Smooth muscle cell of the brain vasculature (primary cell): ENCODE results near the gene TBCD.
"Not testable (repeated sequence)": the region's sequence is repeated elsewhere in the genome, so short reads cannot be mapped to it uniquely, and the experiment has no call there.

ENCODE experiments used
- DNase-seq: peaks from one replicate; pipeline ENCODE4 v3.0.0-alpha.2; 2012; ENCODE audit warnings: low read depth, low spot score

The TBCD gene

DNA sequence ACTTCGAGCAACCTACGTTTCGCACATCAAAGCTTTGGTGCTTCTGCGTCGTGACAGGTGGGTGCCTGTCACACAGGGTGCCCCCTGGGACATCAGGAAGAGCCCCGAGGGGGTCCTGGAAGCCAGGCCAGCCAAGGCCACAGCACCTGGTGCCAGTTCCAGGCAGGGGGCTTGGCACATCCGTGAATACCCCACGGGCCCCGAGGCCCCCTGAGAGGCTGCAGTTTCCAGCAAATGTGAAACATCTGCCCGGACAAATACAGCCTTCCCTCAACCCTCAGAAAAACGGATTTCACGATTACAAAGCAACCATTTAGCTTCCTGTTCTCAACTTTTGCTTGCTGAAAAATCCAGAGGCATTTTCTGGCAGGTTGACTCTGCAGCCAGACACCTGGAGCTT lies 218.2 kb downstream of the TBCD start:
- no peak for DNase-seq

DNA sequence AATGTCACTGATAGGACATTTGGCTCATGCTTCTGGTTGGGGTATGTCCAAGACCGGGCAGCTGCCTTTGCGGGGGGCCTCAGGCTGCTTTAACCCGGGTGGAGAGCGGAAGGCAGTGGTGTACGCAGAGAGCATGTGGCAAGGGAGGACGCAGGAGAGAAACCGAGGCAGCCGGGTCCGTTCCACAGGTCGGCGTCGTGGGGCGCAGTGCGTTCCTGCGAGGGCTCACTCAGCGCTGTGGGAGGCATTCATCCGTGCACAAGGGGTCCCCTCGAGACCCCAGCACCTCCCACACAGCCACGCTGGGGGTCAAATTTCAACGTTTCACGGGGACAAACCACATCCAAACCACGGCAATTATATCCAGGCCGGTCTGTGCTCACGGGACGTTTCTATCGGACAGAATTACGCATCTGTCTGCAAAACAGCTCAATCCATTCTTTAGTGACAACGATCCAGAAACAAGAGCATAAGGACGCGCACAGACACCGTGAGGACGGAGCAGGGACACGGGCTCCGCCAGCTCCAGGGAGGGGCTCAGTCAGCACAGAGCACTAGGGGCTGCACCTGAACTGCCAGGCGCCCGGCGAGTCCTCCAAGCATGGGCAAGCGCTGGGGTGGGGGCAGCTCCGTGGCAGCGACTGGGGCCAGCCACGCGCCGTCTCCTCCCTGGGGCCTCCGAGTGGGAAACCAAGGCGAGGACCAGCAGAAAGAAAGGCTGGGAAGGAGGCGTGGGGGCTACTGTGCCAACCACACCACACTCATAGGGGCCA lies 219.1 kb downstream of the TBCD start:
- no peak for DNase-seq

DNA sequence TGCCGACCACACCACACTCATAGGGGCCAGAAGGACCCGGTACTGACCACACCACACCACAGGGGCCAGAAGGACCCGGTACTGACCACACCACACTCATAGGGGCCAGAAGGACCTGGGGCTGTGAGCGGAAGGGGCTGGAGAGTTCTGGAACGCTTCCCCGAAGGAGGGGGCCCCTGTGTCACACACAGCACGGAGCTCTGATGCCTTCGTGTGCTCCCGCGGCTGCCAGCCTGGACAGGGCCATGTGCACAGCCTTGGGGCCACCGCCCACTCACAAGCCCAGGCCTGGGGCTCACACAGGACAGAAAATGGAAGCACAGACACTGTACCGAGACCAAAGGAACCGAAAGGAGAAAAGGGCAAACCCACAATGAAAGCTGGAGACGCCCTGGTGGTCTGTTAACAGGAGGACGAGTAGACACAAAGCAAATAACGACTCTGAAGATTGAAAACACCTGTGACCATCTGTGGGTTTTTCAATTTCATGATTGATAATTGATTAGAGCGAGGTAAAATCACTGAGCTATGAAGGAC lies 221.0 kb downstream of the TBCD start:
- no peak for DNase-seq

DNA sequence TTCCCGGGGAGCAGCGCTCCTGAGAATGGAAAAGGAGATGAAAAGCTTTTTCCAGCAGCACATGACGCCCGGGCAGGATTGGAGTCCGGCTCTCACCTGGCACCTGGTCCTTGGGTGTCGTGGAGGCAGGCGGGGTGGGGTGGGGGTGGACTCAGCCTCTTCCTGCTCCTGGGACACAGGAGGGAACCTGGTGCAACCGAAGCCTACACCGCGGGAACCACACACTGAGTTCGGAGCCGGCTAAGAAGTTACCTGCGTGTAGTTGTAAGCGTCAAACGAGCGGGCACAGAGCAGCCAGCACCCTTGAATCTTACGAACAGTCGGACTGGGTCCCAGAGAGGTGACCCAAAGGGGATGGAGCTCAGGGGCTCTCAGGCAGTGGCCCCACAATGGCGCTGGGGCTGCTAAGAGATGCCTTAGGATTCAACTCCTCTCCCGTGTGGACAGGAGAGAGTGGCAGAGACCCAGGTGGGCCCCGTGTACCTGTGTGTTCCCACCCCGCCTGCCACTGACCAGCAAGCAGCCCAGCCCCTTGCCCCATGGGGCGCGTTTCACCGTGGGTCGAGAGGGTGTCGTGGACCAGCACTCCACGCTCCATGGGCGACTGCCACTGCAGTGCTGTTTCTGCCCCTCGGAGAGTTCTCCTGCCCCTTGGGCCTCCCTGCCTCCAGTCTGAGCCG lies 221.7 kb downstream of the TBCD start:
- no peak for DNase-seq

DNA sequence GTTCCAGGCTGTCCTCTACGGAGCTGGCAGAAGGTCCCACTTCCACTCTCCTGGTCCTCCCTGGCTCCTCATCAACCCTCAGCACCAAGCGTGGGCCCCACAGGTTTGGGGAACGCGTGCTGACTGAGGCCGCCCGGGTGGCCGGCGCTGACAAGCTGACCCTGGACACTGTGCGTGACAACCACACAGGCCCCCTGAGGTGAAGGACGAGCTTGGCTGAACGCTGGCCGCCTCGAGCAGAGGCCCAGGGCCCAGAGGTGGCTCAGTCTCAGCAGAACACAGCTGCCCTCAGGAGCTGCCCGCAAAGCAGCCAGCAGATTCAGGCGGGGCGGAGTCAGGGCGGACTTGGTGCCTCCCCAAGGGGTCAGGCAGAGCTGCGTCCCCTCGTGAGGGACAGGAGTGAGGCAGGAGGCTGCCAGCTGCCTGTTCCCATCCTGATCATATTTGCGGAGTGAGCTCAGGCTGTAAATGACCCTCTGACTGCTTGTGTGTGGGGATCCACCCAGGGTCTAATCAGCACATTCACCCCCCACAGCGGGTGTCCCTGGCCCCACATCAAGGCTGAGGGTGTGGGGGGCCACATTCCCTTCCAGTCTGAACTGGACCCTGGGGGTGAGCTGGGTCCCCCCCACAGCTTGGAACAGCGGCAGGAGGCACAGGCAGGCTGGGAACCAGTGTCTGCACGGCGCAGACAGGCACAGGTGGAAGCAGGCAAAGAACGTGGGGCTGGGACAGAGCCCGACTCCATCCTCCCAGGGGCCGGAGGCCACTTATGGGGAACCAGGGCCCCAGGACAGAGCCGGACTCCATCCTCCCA lies 222.5 kb downstream of the TBCD start:
- DNase-seq, result no peak

DNA sequence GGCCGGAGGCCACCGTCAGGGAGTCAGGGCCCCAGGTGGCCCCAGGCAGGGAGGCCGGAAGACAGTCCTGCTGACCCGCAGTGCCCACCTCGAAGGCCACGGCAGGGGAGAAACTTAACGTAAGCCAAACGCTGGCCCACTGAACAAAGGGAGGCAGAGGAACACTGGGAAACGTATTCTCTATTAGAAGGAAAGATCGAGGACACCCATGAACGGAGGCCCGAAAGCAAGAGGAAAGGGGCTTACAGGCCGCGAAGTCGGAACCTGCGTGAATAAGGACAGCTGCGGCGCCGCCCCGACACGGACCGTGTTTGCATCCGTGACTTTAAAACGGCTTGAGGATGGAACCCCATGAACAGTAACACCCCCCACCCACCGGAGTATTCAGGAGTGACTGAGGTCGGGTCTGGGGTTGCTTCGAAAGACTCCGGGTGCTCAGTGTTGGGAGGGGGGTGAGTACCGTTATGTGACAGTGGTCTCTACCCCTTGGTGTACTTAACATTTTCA lies 225.2 kb downstream of the TBCD start:
- DNase-seq, result no peak

DNA sequence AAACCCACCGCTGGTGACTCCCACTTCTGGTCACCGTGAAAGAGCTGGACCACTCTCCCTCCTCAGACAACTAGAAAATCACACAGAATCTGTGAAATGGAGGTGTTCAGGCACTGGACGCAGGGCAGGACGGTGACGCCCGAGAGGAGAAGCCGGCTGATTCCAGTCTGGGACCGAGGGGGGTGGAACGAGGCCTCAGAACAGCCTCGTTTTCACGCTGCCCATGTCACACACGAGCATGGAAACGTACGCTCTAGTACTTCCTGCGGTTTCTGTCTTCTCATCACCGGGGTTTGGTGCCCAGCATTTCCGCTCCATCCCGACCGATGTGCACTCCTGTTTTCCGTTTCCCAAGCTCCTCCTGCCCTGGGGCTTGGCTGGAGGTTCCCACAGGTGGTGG lies 225.7 kb downstream of the TBCD start:
- no peak for DNase-seq

DNA sequence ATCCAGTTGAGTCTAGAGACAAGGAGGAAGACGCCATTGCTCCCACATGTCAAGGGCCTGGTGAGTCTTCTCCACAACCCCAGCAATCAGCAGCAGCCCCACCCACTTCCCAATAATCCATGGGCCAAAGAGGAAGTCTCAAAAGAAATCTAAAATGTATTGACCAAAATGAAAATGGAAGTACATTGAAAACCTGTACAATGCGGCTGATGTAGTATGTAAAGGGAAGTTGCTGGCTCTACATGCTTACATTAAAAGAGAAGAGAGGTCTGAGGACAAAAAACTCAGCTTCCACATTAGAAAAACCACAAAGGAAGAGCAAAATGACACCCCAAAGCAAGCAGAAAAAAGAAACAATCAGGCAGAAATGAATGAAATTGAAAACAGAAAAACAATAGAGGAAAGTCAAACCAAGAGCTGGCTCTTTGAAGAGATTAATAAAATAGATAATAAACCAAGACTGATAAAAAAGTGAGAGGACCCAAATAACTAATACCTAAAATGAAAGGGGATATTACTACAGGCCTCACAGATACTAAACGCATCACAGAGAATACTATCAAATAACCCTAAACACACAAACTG lies 227.0 kb downstream of the TBCD start:
- no peak for DNase-seq

DNA sequence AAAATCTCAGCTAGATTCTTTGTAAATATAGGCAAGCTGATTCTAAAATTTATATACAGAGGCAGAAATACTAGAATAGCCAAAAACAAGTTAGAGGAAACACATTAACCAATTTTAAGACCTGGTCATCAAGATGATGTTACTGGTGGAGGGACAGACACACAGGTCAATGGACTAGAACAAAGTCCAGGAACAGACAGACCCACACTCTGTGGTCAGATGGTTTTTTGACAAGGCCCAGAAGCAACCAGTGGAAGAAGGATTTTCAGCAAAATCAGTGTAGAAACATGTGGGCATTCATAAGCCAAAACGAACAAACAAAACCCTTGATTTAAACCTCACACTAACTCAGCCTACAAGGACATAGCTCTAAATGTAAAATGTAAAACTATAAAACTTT lies 227.9 kb downstream of the TBCD start:
- no peak for DNase-seq

DNA sequence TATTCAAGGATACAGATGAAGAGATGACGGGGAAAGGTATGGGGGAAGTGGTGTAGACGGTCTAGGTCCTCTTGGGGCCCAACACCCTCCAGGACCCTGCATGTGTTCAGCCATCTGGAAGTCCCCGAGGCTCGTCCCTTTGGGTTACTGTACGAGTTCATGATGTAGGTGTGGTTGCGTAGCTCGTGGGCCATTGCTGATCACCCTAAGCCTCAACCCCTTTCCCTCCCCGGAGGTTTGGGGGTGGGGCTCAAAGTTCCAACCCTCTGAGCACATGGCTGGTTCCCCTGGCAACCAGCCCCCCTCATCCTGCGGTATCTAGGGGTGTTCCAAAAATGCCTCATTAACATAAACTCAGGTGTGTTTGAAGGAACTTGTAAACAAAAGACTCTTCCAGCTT lies 228.8 kb downstream of the TBCD start:
- DNase-seq, result no peak

DNA sequence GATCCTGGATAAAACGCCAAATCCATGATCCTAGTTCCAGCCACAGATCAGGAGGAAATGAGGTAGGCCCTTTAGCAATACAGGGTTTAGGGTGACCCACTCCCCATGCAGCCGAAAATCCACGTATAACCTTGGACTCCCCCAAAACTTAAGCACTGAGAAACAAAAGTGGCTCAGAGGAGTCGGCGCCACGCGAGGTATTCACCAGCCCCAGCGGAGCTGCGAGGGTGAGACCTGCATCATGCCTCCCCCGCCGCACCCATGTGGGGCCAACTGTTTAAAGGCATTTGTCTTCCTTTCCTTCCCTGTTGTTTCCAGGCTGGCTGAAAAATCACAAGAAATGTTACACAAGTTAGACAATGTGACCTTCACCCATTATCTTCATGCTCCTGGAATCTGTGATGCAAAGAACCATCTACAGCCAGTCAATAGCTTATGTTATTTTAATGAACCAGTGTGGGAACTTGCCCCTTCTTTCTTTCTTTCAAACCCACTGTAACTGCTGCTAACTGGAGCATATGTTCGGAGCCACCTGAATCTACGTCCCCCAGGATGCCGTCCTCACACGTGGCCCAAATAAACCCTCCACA lies 229.4 kb downstream of the TBCD start:
- DNase-seq, result no peak

DNA sequence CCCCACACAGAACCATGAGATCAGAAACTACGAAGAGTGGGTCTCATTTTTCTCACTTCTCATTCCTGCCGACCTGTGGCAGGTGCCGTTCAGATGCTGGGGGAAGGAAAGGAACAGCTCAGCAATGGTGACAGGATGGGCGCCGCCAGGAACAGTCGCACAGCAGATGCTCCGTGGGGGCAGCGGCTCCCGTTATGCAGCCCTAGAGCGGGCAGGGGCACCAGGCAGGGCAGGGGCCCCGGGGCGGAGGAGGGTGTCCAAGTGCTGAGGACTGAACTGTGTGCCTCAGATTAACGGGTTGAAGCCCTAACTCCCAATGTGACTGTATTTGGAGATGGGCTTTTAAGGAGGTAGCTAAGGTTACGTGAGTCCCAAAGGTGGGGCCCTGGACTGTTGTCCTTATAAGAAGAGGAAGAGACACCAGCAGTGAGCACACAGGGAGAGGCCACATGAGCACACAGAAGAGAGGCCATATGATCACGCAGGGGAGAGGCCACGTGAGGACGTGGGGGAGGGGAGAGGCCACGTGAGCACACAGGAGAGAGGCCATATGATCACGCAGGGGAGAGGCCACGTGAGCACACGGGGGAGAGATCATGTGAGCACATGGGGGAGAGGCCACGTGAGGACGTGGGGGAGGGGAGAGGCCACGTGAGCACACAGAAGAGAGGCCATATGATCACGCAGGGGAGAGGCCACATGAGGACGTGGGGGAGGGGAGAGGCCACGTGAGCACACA lies 231.8 kb downstream of the TBCD start:
- no peak for DNase-seq

DNA sequence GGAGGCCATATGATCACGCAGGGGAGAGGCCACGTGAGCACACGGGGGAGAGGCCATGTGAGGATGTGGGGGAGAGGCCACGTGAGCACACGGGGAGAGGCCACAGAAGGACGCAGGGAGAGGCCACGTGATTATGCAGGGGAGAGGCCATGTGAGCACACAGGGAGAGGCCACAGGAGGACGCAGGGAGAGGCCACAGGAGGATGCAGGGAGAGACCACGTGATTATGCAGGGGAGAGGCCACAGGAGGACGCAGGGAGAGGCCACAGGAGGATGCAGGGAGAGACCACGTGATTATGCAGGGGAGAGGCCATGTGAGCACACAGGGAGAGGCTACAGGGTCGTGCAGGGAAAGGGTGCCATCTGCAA lies 232.4 kb downstream of the TBCD start:
- DNase-seq, result not testable (repeated sequence)

DNA sequence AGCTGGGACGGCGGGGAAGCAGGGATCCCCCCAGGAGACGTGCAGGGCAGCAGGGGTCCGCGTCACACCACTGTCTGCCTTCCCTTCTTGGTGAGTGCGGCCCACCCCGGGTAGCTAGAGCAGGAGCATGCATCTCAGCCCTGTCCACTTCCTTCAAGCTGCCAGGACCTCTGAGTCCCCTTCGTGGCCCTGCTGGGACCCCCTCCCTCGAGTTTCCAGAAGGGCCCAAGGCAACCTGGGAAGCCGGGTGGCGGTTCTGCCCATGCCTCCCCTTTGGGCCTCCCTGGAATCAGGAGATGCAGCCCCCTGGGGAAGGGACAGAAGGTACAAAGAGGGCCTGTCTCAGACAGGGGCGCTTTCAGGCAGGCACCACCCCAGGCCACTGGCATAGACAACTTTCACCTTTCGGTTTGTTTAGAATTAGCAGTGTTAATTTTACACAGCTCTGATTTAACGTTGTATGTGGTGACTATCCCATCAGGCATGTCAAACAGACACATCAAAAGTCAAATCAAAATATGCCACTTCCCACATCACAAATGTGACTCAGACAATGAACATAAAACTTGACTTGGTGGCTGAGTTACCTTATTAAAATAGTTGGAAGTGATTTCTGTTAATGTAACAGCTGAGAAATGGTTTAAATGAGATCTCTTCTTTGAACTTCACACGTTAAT lies 233.0 kb downstream of the TBCD start:
- DNase-seq, result no peak

DNA sequence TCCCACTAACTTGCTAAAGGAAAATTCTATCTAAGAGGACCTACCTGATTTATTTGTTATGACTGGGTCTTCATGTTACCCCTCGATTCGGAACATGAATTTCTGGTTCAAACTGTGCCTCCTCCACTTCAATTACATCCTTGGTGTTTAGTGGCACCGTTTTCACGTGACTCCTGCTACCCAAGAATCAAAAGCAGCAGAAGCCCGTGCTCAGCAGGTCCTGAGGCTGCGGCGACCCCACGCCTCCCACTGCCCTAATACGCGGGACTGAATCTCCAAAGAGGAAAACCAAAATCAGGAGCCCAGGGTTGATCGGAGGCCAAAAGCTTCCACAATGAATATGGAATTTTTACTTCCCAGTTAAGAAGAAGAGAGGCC lies 233.6 kb downstream of the TBCD start:
- no peak for DNase-seq

DNA sequence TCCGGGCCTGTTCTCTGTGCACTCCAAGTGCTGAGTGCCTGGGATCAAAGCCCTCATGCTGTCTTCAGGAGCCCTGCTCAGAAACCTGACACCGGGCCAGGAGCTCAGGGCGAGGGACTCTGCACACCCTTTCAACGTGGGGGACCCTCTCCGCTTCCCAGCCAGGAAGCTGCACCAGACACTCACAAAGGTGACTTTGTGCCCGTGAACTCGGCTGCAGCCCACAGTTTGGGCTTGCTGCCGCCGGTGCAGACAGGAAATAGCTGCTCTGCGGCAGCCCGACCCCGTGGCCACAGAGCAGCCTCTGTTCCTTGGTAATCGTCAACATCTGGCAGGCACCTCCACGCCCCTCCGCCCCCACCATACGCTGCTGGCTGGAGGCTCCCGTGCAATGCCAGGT lies 234.1 kb downstream of the TBCD start:
- no peak for DNase-seq

DNA sequence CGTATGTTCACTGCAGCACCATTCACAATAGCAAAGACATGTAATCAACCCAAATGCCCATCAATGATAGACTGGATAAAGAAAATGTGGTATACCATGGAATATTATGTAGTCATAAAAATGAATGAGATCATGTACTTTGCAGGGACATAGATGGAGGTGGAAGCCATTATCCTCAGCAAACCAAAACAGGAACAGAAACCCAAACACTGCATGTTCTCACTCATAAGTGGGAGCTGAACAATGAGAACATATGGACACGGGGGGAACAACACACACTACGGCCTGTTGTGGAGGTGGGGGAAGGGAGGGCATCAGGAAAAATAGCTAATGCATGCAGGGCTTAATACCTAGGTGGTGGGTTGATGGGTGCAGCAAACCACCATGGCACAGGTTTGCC lies 237.2 kb downstream of the TBCD start:
- not testable (repeated sequence) for DNase-seq

DNA sequence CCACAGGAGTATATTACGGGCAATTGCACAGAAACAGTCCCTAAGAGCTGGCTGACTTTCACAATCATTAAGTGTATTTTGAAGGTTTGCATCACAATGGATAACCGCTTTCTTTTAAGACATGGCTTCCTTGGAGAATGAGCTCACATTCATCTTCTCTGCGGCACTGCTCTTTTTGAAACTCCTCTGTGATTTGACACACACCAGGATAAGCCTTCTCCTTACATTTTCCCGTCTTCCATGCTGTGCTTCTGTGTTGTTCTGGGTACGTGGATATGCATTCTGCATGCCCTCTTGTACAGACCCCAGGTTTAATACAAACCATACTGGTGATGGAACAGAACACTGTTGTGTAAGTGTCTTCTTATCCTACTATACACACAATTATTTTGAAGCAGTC lies 238.0 kb downstream of the TBCD start:
- no peak for DNase-seq

DNA sequence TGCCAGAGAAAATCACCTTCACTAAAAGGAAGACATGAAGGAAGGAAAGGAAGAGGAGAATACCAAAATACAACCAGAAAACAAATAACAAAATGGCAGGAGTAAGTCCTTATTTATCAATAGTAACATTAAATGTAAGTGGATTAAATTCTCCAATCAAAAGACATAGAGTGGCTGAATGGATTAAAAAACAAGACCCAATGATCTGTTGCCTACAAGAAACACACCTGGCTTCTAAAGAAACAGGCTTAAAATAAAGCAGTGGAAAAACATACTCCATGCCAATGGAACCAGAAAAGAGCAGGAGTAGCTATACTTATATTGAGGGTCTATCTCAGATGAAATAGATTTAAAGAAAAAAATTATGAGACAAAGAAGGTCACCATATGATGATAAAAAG lies 241.1 kb downstream of the TBCD start:
- no peak for DNase-seq
